A549 (cell line): ENCODE measurements around the gene NANOS2. TPM values are rescaled to one million over a fixed set of nuclear protein-coding genes. Genes with fewer than 3 reads are reported as not detected.

Experiments used
- ATAC-seq, 2 experiments: fragments of 200-7000 bp in 1 of 2; fragments of >200 bp in 1 of 2; cut with Nextera tagmentation in 1 of 2; cut with Tn5 transposase in 1 of 2; 3 replicates each; pipeline versions ENCODE4 v1.8.0 to v1.9.1; 2018 to 2020; ENCODE audit warnings: mild to moderate bottlenecking in 1 of 2, moderate library complexity in 1 of 2
- CTCF ChIA-PET: fragments of 300-600 bp; sonication (Branson Sonifier 250); formaldehyde crosslinking; extraction: SDS; loops from one replicate; lab custom pipeline; 2021; ENCODE audit warnings: antibody characterized with exemption, inconsistent platforms; lab: Yijun Ruan, JAX
- POLR2A ChIA-PET: fragments of 350-600 bp; formaldehyde crosslinking; extraction: SDS; loops from one replicate; lab custom pipeline; 2021; ENCODE audit warnings: antibody characterized with exemption, inconsistent platforms; lab: Yijun Ruan, JAX
- DNase-seq, 2 experiments: peaks; one replicate each; pipeline versions ENCODE4 v3.0.0 to v3.0.0-alpha.2; 2011 to 2016; ENCODE audit warnings: low read depth in 1 of 2, low spot score in 1 of 2
- FAIRE-seq: peaks from 2 replicates; lab custom pipeline; 2011; peaks lifted over from hg19 to GRCh38; lab: Jason Lieb, UNC
- H3K27ac ChIP-seq, 2 experiments: fragments of >200 bp; sonication (Bioruptor Twin); formaldehyde crosslinking; 3 replicates each; pipeline ENCODE4 v1.5.1; 2016 to 2017
- H3K4me1 ChIP-seq: fragments of >200 bp; sonication (Bioruptor Twin); formaldehyde crosslinking; 3 replicates; pipeline ENCODE4 v1.6.1; 2016
- H3K4me2 ChIP-seq: fragments of >200 bp; sonication (Bioruptor Twin); formaldehyde crosslinking; 3 replicates; pipeline ENCODE4 v1.6.1; 2016
- H3K4me3 ChIP-seq: fragments of >200 bp; sonication (Bioruptor Twin); formaldehyde crosslinking; 3 replicates; pipeline ENCODE4 v1.5.1; 2016
- H3K9me3 ChIP-seq: fragments of >200 bp; sonication (Bioruptor Twin); formaldehyde crosslinking; 3 replicates; pipeline ENCODE4 v1.6.1; 2016
- CBX2 ChIP-seq: fragments of 200-600 bp; sonication (generic); IDR thresholded peaks from 2 replicates; pipeline ENCODE4 v1.6.1; 2016; ENCODE audit warnings: low read depth, mild to moderate bottlenecking, borderline replicate concordance
- CEBPB ChIP-seq, 2 experiments: fragments of >200 bp in 1 of 2; sonication (Bioruptor Twin) in 1 of 2; formaldehyde crosslinking in 1 of 2; IDR thresholded peaks; 2 replicates each; pipeline ENCODE4 v1.6.1; 2012 to 2016
- CHD4 ChIP-seq: fragments of 200-600 bp; sonication (generic); IDR thresholded peaks from 2 replicates; pipeline ENCODE4 v1.6.1; 2016; ENCODE audit warnings: antibody characterized with exemption, mild to moderate bottlenecking, borderline replicate concordance
- CTCF ChIP-seq: fragments of >200 bp; sonication (Bioruptor Twin); formaldehyde crosslinking; IDR thresholded peaks from 3 replicates; pipeline ENCODE4 v1.5.1; 2016
- EHMT2 ChIP-seq: fragments of 200-600 bp; sonication (generic); IDR thresholded peaks from 2 replicates; pipeline ENCODE4 v1.6.1; 2016; ENCODE audit warnings: antibody characterized with exemption, low read depth, mild to moderate bottlenecking, moderate library complexity
- EP300 ChIP-seq, 2 experiments: fragments of >200 bp; sonication (Bioruptor Twin); formaldehyde crosslinking; IDR thresholded peaks; 2 replicates in 1 of 2; 3 replicates in 1 of 2; pipeline ENCODE4 v1.6.1; 2016 to 2017
- FOSL2 ChIP-seq, 2 experiments: fragments of 450-650 bp in 1 of 2; fragments of >200 bp in 1 of 2; sonication (Bioruptor Twin) in 1 of 2; formaldehyde crosslinking; IDR thresholded peaks; 2 replicates each; pipeline versions ENCODE4 v1.5.0 to v1.6.1; 2016 to 2020; ENCODE audit warnings: mild to moderate bottlenecking in 1 of 2, moderate library complexity in 1 of 2
- GATA3 ChIP-seq: IDR thresholded peaks from 2 replicates; pipeline ENCODE4 v1.6.1; 2012; ENCODE audit warnings: borderline replicate concordance
- HDAC2 ChIP-seq: fragments of 200-600 bp; sonication (generic); IDR thresholded peaks from 2 replicates; pipeline ENCODE4 v1.6.1; 2016
- JUN ChIP-seq, 2 experiments: fragments of >200 bp; sonication (Bioruptor Twin); formaldehyde crosslinking; IDR thresholded peaks; 2 replicates in 1 of 2; 3 replicates in 1 of 2; pipeline ENCODE4 v1.6.1; 2016 to 2017
- KDM1A ChIP-seq: fragments of 200-600 bp; sonication (generic); IDR thresholded peaks from 2 replicates; pipeline ENCODE4 v1.6.1; 2016; ENCODE audit warnings: low read depth, mild to moderate bottlenecking
- MYC ChIP-seq: IDR thresholded peaks from 2 replicates; pipeline ENCODE4 v1.6.1; 2012; ENCODE audit warnings: mild to moderate bottlenecking, inconsistent platforms, low read length, improper control_type of control experiment, borderline replicate concordance
- NFE2L2 ChIP-seq: fragments of 150-350 bp; conservative IDR thresholded peaks from 2 replicates; pipeline ENCODE4 v1.6.1; 2014; ENCODE audit warnings: low read length
- PBX3 ChIP-seq: IDR thresholded peaks from 2 replicates; pipeline ENCODE4 v1.6.1; 2012
- PHF8 ChIP-seq: fragments of 200-600 bp; sonication (generic); IDR thresholded peaks from 2 replicates; pipeline ENCODE4 v1.6.1; 2016; ENCODE audit warnings: low read depth, mild to moderate bottlenecking, antibody characterized with exemption, moderate library complexity, borderline replicate concordance
- POLR2A ChIP-seq: IDR thresholded peaks from 2 replicates; pipeline ENCODE4 v1.6.1; 2012; ENCODE audit warnings: mild to moderate bottlenecking, low read length
- POLR2AphosphoS2 ChIP-seq: conservative IDR thresholded peaks from 2 replicates; pipeline ENCODE4 v1.6.1; 2012; ENCODE audit warnings: low read length, improper control_type of control experiment, inconsistent platforms
- RAD21 ChIP-seq, 2 experiments: fragments of >200 bp in 1 of 2; sonication (Bioruptor Twin) in 1 of 2; formaldehyde crosslinking in 1 of 2; IDR thresholded peaks in 1 of 2; conservative IDR thresholded peaks in 1 of 2; 2 replicates in 1 of 2; 3 replicates in 1 of 2; pipeline ENCODE4 v1.6.1; 2012 to 2018; ENCODE audit warnings: inconsistent platforms in 1 of 2
- RARB ChIP-seq: fragments of 250-450 bp; sonication (Bioruptor Pico); IDR thresholded peaks from 2 replicates; pipeline ENCODE4 v1.8.0; 2021; ENCODE audit warnings: mild to moderate bottlenecking, moderate library complexity
- RNF2 ChIP-seq: fragments of 200-600 bp; sonication (generic); IDR thresholded peaks from 2 replicates; pipeline ENCODE4 v1.6.1; 2016; ENCODE audit warnings: low read depth, mild to moderate bottlenecking, antibody characterized with exemption, moderate library complexity, borderline replicate concordance
- TFCP2L1 ChIP-seq: fragments of 250-450 bp; sonication (Bioruptor Pico); IDR thresholded peaks from 2 replicates; pipeline ENCODE4 v1.5.0; 2021; ENCODE audit warnings: mild to moderate bottlenecking
- ZC3H11A ChIP-seq: fragments of 450-650 bp; IDR thresholded peaks from 2 replicates; pipeline ENCODE4 v1.6.1; 2014; ENCODE audit warnings: antibody characterized with exemption, mild to moderate bottlenecking
- ZFP36 ChIP-seq: fragments of 450-650 bp; IDR thresholded peaks from 2 replicates; pipeline ENCODE4 v1.6.1; 2014; ENCODE audit warnings: borderline replicate concordance; ENCODE audit not compliant: partially characterized antibody
- WGBS: methylation state at CpG from one replicate; pipeline ENCODE4 v1.1.6; 2017; ENCODE audit errors: missing lambda C conversion rate; 5-methylcytosine and 5-hydroxymethylcytosine counted together
- polyA plus RNA-seq, 4 experiments: library from polyadenylated mRNA; depleted of rRNA in 3 of 4; stranded (reverse); fragments of >200 nt; fragmentation: RNase III in 1 of 4; extraction: RNeasy Plus Mini Kit Qiagen cat#74134 plus additional on column Dnase treatment in 1 of 4; gene quantifications; 2 replicates in 3 of 4; 3 replicates in 1 of 4; pipeline ENCODE4 v1.2.3, GENCODE V29; 2011 to 2017
- TF ChIP-seq, protein P1 (sequence below): fragments of 250-450 bp; sonication (Bioruptor Pico); IDR thresholded peaks from 2 replicates; pipeline ENCODE4 v1.5.0; 2020; ENCODE audit warnings: low read depth, mild to moderate bottlenecking, moderate library complexity

Gene NANOS2
- polyA plus RNA-seq, 2 of the 4 experiments (the other 2 are of a cell fraction), result not detected

DNA sequence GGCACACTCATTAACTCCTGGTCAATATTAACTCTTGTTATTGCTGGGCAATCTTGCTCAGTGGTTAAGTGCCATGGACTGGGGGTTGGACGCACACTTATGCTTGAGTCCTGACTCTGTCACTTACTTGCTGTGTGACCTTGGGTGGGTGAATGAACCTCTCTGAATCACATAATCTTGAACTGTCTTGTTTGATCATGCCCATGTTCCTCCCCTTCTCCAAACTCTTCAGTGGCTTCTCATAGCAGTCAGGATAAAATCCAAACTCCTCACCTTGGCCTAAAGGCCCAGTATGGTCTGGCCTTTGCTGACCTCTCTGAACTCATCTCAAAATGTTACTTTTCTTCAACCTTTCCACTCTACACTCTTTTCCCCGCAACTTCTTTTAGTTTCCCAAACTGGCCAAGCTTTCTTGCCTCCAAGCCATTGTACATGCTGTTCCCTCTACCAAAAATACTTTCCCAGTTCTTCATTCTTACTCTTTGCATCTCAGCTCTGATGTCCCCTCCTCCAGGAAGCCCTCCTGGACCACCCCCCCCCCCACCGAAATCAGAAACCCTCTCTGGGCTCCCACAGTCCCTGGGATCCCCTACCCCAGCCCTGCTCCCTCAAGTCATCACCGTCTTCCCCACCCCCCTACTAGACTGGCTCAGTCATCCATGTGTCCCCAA, 14.5 kb downstream of the NANOS2 start:
- 89% methylated on average over 4 of the region's 4 CpGs for WGBS
- FAIRE-seq, result no peak
- H3K4me1 ChIP-seq, result peaks cover 17% of the 10 kb centered on the region

DNA sequence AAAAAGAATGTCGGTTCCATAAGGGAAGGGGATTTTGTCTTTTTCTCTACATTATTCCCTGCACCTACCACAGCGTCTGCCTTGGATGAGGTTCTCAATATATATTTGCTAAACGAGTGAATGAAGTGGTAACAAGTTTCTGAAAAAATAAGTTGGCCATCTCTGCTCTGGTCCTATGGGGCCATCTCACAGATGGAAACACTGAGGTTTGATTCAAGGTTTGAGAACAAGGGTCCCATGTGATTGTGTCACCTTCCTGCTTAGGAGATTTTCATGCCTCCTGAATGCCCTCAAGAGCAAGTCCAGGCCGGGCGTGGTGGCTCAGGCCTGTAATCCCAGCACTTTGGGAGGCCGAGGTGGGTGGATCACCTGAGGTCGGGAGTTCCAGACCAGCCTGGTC, 15.3 kb downstream of the NANOS2 start:
- peaks cover 17% of the 10 kb centered on the region for H3K4me1 ChIP-seq
- ChIA-PET POLR2A (no interaction called here), CTCF (interaction anchor here (1.6 to 5.2 kb wide), 2 partner anchors 15 to 178 kb away, joined by 4 to 29 read pairs; partner anchors contain the start of gene IRF2BP1)
- no peak overlapping the region for H3K4me2 ChIP-seq
- 95% methylated on average over 7 of the region's 7 CpGs for WGBS
- FAIRE-seq (no peak), ATAC-seq (no peak), DNase-seq (no peak)
- no peak overlapping the region for H3K27ac ChIP-seq
- no peaks in the 10 kb centered on the region for H3K9me3 ChIP-seq
- no peak overlapping the region for H3K4me3 ChIP-seq
- TF ChIP-seq KDM1A, result no peak
- no peak for TF ChIP-seq HDAC2
- no peak for TF ChIP-seq POLR2A
- no peak for TF ChIP-seq PHF8
- TF ChIP-seq, protein P1, sequence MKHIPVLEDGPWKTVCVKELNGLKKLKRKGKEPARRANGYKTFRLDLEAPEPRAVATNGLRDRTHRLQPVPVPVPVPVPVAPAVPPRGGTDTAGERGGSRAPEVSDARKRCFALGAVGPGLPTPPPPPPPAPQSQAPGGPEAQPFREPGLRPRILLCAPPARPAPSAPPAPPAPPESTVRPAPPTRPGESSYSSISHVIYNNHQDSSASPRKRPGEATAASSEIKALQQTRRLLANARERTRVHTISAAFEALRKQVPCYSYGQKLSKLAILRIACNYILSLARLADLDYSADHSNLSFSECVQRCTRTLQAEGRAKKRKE (CRISPR knock-in tag), result no peak
- no peak for TF ChIP-seq PBX3
- no peak for TF ChIP-seq JUN (IDR thresholded peaks at IDR 0.05)
- no peak for TF ChIP-seq GATA3
- no peak for TF ChIP-seq ZC3H11A
- TF ChIP-seq FOSL2 (IDR thresholded peaks at IDR 0.05), result no peak
- no peak for TF ChIP-seq FOSL2 (CRISPR knock-in tag; IDR thresholded peaks at IDR 0.05)
- TF ChIP-seq CBX2, result no peak
- TF ChIP-seq TFCP2L1 (CRISPR knock-in tag), result no peak
- no peak for TF ChIP-seq RARB (CRISPR knock-in tag)
- TF ChIP-seq CTCF, result no peak
- TF ChIP-seq CHD4, result no peak
- TF ChIP-seq RAD21 (conservative IDR thresholded peaks at IDR 0.05 in 1 of 2, IDR thresholded peaks at IDR 0.05 in 1 of 2), result no peak

More for the DNA sequence above, 14.5 kb downstream of the NANOS2 start:
- TF ChIP-seq EHMT2, result no peak
- peak; percentile 76 for TF ChIP-seq KDM1A
- no peak for TF ChIP-seq MYC
- no peak for TF ChIP-seq ZC3H11A
- no peak for TF ChIP-seq CBX2
- TF ChIP-seq ZFP36, result peak; percentile 77
- TF ChIP-seq RAD21 (conservative IDR thresholded peaks at IDR 0.05 in 1 of 2, IDR thresholded peaks at IDR 0.05 in 1 of 2), result no peak
- no peak for TF ChIP-seq GATA3
- no peak for TF ChIP-seq CEBPB (IDR thresholded peaks at IDR 0.05)
- no peak for TF ChIP-seq TFCP2L1 (CRISPR knock-in tag)
- TF ChIP-seq EP300 (IDR thresholded peaks at IDR 0.05), result no peak
- TF ChIP-seq NFE2L2, result no peak
- TF ChIP-seq HDAC2, result no peak
- TF ChIP-seq RNF2, result no peak
- TF ChIP-seq POLR2AphosphoS2, result no peak
- TF ChIP-seq FOSL2 (IDR thresholded peaks at IDR 0.05), result no peak
- no peak for TF ChIP-seq FOSL2 (CRISPR knock-in tag; IDR thresholded peaks at IDR 0.05)
- TF ChIP-seq, all 56 proteins: peak for 2
- peak overlapping the region; percentile 97; the same call in 1 of the 3 replicates for H3K4me2 ChIP-seq
- H3K9me3 ChIP-seq, result no peaks in the 10 kb centered on the region
- no peak overlapping the region for H3K4me3 ChIP-seq
- CTCF ChIA-PET, result interaction anchor here (0.9 to 5.2 kb wide), 7 partner anchors 7 to 177 kb away, joined by 3 to 29 read pairs (median 4); partner anchors contain the start of genes FOXA3, IRF2BP1 and SYMPK
- POLR2A ChIA-PET, result no interaction called here
- DNase-seq, result no peak
- no peak overlapping the region for H3K27ac ChIP-seq
- no peak for ATAC-seq
